Neural progenitor cell (in vitro differentiated cells): ENCODE data around the gene MRPL19. TPM values are rescaled to one million over a fixed set of nuclear protein-coding genes. Genes with fewer than 3 reads are reported as not detected.

Experiments used
- DNase-seq: peaks from one replicate; pipeline ENCODE4 v3.0.0-alpha.2; 2016; ENCODE audit warnings: low spot score
- H2AFZ ChIP-seq: fragments of 200-600 bp; sonication (generic); replicated peaks from 2 replicates; pipeline ENCODE4 v1.6.1; 2016; ENCODE audit warnings: antibody characterized with exemption
- H3F3A ChIP-seq: fragments of 200-600 bp; sonication (generic); 2 replicates; pipeline ENCODE4 v1.6.1; 2016; ENCODE audit warnings: antibody characterized with exemption, low read depth
- H3K27ac ChIP-seq: fragments of 200-600 bp; sonication (generic); 2 replicates; pipeline ENCODE4 v1.5.1; 2016; ENCODE audit warnings: mild to moderate bottlenecking
- H3K27me3 ChIP-seq: fragments of 200-600 bp; sonication (generic); 2 replicates; pipeline ENCODE4 v1.6.1; 2016; ENCODE audit warnings: mild to moderate bottlenecking, moderate library complexity
- H3K36me3 ChIP-seq: fragments of 200-600 bp; sonication (generic); 2 replicates; pipeline ENCODE4 v1.5.1; 2016
- H3K4me1 ChIP-seq: fragments of 200-600 bp; sonication (generic); 2 replicates; pipeline ENCODE4 v1.6.1; 2016; ENCODE audit warnings: mixed run types
- H3K4me2 ChIP-seq: fragments of 200-600 bp; sonication (generic); 2 replicates; pipeline ENCODE4 v1.6.1; 2016
- H3K4me3 ChIP-seq: fragments of 200-600 bp; sonication (generic); 2 replicates; pipeline ENCODE4 v1.5.1; 2016
- H3K79me2 ChIP-seq: fragments of 200-600 bp; sonication (generic); 2 replicates; pipeline ENCODE4 v1.6.1; 2016; ENCODE audit warnings: low read depth
- H3K9ac ChIP-seq: fragments of 200-600 bp; sonication (generic); 2 replicates; pipeline ENCODE4 v1.6.1; 2016
- H3K9me3 ChIP-seq: fragments of 200-600 bp; sonication (generic); 2 replicates; pipeline ENCODE4 v1.5.1; 2016; ENCODE audit warnings: low read depth
- H4K20me1 ChIP-seq: fragments of 200-600 bp; sonication (generic); 2 replicates; pipeline ENCODE4 v1.6.1; 2016; ENCODE audit warnings: low read depth
- H3K27ac Mint-ChIP-seq: 3 replicates; pipeline ENCODE4 v1.8.0; 2021; ENCODE audit warnings: mixed read lengths
- H3K27me3 Mint-ChIP-seq: 2 replicates; pipeline ENCODE4 v1.8.0; 2022; ENCODE audit warnings: low read depth, mild to moderate bottlenecking, inconsistent platforms, moderate library complexity, mixed read lengths; ENCODE audit not compliant: insufficient read depth
- H3K36me3 Mint-ChIP-seq: 3 replicates; pipeline ENCODE4 v1.8.0; 2021; ENCODE audit warnings: mixed read lengths
- H3K4me1 Mint-ChIP-seq: 3 replicates; pipeline ENCODE4 v1.8.0; 2021; ENCODE audit warnings: mixed read lengths
- H3K4me3 Mint-ChIP-seq: 3 replicates; pipeline ENCODE4 v1.8.0; 2021; ENCODE audit warnings: mild to moderate bottlenecking, moderate library complexity, mixed read lengths
- H3K9me3 Mint-ChIP-seq: 3 replicates; pipeline ENCODE4 v1.8.0; 2020; ENCODE audit warnings: mixed read lengths
- CTCF ChIP-seq: fragments of 200-600 bp; sonication (generic); IDR thresholded peaks from 2 replicates; pipeline ENCODE4 v1.5.1; 2017; ENCODE audit warnings: antibody characterized with exemption, mild to moderate bottlenecking
- EZH2 ChIP-seq: fragments of 200-600 bp; sonication (generic); IDR thresholded peaks from 2 replicates; pipeline ENCODE4 v1.6.1; 2017; ENCODE audit warnings: antibody characterized with exemption, mild to moderate bottlenecking, moderate library complexity
- EZH2phosphoT487 ChIP-seq: fragments of 200-600 bp; sonication (generic); IDR thresholded peaks from 2 replicates; pipeline ENCODE4 v1.6.1; 2017; ENCODE audit warnings: antibody characterized with exemption
- total RNA-seq: library from RNA; depleted of rRNA; stranded (reverse); fragments of >200 nt; gene quantifications from 2 replicates; pipeline ENCODE4 v1.2.3, GENCODE V29; 2015; ENCODE audit warnings: low replicate concordance

MRPL19 gene
- total RNA-seq, 1 donor from 2014 or later: 80.4 TPM

- Mint-ChIP-seq H3K9me3 (peaks cover 5% of the 10 kb centered on the region), H3K4me1 (peaks cover 4% of the 10 kb centered on the region), H3K36me3 (no peaks in the 10 kb centered on the region), H3K4me3 (no peak overlapping the region), H3K27ac (no peak overlapping the region), H3K27me3 (no peaks in the 10 kb centered on the region)
- Histone ChIP-seq H3K79me2 (no peaks in the 10 kb centered on the region), H3K9ac (no peak overlapping the region), H3K27me3 (no peaks in the 10 kb centered on the region), H4K20me1 (no peaks in the 10 kb centered on the region), H3K4me1 (no peaks in the 10 kb centered on the region), H3K4me3 (no peak overlapping the region), H3K4me2 (no peak overlapping the region), H3K27ac (no peak overlapping the region), H3K36me3 (no peaks in the 10 kb centered on the region), H3K9me3 (no peaks in the 10 kb centered on the region), H3F3A (no peaks in the 10 kb centered on the region), H2AFZ (peak overlapping the region; percentile 85)
- DNase-seq: peak; percentile 69
- peak; percentile 92 for TF ChIP-seq CTCF
- no peak for TF ChIP-seq EZH2
Observed at GRCh38 chr2:75640621-75641121, 5.9 kb upstream of the MRPL19 start.

GRCh38 chr2:75641587-75641986 lies 5.0 kb upstream of the MRPL19 start:
- Mint-ChIP-seq H3K4me3 (no peak overlapping the region), H3K27me3 (no peaks in the 10 kb centered on the region)
- peaks cover under 1% of the 10 kb centered on the region for H3K79me2 ChIP-seq

GRCh38 chr2:75643980-75644379 lies 2.6 kb upstream of the MRPL19 start:
- H3K4me2 ChIP-seq: no peak overlapping the region
- no peak for DNase-seq
- H3K9ac ChIP-seq: no peak overlapping the region
- Mint-ChIP-seq H3K27me3 (no peaks in the 10 kb centered on the region), H3K9me3 (peaks cover 7% of the 10 kb centered on the region), H3K36me3 (peaks cover 5% of the 10 kb centered on the region), H3K27ac (no peak overlapping the region), H3K4me3 (no peak overlapping the region), H3K4me1 (peaks cover 12% of the 10 kb centered on the region)
- H4K20me1 ChIP-seq: no peaks in the 10 kb centered on the region
- H3F3A ChIP-seq: no peaks in the 10 kb centered on the region
- no peak overlapping the region for H2AFZ ChIP-seq
- H3K4me3 ChIP-seq: no peak overlapping the region
- peaks cover 24% of the 10 kb centered on the region for H3K79me2 ChIP-seq
- no peaks in the 10 kb centered on the region for H3K27me3 ChIP-seq
- TF ChIP-seq EZH2 (no peak), EZH2phosphoT487 (no peak), CTCF (no peak)
- peaks cover 8% of the 10 kb centered on the region for H3K36me3 ChIP-seq
- no peaks in the 10 kb centered on the region for H3K4me1 ChIP-seq
- no peak overlapping the region for H3K27ac ChIP-seq
- no peaks in the 10 kb centered on the region for H3K9me3 ChIP-seq

More at GRCh38 chr2:75641587-75641986, 5.0 kb upstream of the MRPL19 start:
- no peak overlapping the region for H3K27ac ChIP-seq
- no peaks in the 10 kb centered on the region for H3K4me1 ChIP-seq
- DNase-seq: no peak
- Mint-ChIP-seq H3K4me1 (peaks cover 4% of the 10 kb centered on the region), H3K36me3 (no peaks in the 10 kb centered on the region), H3K27ac (no peak overlapping the region), H3K9me3 (peaks cover 7% of the 10 kb centered on the region)
- TF ChIP-seq EZH2 (no peak), CTCF (no peak), EZH2phosphoT487 (no peak)
- H2AFZ ChIP-seq: no peak overlapping the region
- no peaks in the 10 kb centered on the region for H4K20me1 ChIP-seq
- H3K27me3 ChIP-seq: no peaks in the 10 kb centered on the region
- no peaks in the 10 kb centered on the region for H3K36me3 ChIP-seq
- no peaks in the 10 kb centered on the region for H3F3A ChIP-seq
- no peak overlapping the region for H3K4me3 ChIP-seq
- no peak overlapping the region for H3K4me2 ChIP-seq
- H3K9ac ChIP-seq: no peak overlapping the region
- H3K9me3 ChIP-seq: no peaks in the 10 kb centered on the region
